Nephron (organoid): ENCODE measurements around the gene RPS21.
A peak's percentile ranks its signal among the peaks of the same experiment; 100 is the strongest.

Experiments used
- H3K27ac Mint-ChIP-seq, 3 experiments: 2 replicates each; pipeline ENCODE4 v1.8.0; 2020; ENCODE audit warnings: mixed read lengths in 3 of 3, mild to moderate bottlenecking in 2 of 3, moderate library complexity in 1 of 3
- H3K27me3 Mint-ChIP-seq: 2 replicates; pipeline ENCODE4 v1.8.0; 2021; ENCODE audit warnings: low read depth, mild to moderate bottlenecking, moderate library complexity, mixed read lengths
- H3K36me3 Mint-ChIP-seq: 2 replicates; pipeline ENCODE4 v1.8.0; 2020; ENCODE audit warnings: low read depth, mixed read lengths
- H3K4me1 Mint-ChIP-seq: 2 replicates; pipeline ENCODE4 v1.8.0; 2020; ENCODE audit warnings: mixed read lengths
- H3K4me3 Mint-ChIP-seq, 3 experiments: 2 replicates each; pipeline ENCODE4 v1.8.0; 2020; ENCODE audit warnings: mild to moderate bottlenecking in 3 of 3, mixed read lengths in 3 of 3, moderate library complexity in 2 of 3
- H3K9me3 Mint-ChIP-seq: 2 replicates; pipeline ENCODE4 v1.8.0; 2020; ENCODE audit warnings: mixed read lengths
- CTCF ChIP-seq, 3 experiments: fragments of 200-600 bp; sonication (generic); IDR thresholded peaks; one replicate each; pipeline ENCODE4 v1.5.0; 2021; ENCODE audit warnings: antibody characterized with exemption in 3 of 3; ENCODE audit not compliant: unreplicated experiment in 3 of 3

The RPS21 gene

GRCh38 chr20:62352402-62353288 lies 34.3 kb upstream of the RPS21 start:
- Mint-ChIP-seq H3K36me3 (peaks cover 23% of the 10 kb centered on the region), H3K27me3 (peaks cover 3% of the 10 kb centered on the region), H3K27ac (no peak overlapping the region), H3K4me1 (peaks cover 9% of the 10 kb centered on the region), H3K4me3 (no peak overlapping the region), H3K9me3 (peaks cover 8% of the 10 kb centered on the region)
- no peak for TF ChIP-seq CTCF (IDR thresholded peaks at IDR 0.05; ENCODE audit: unreplicated experiment in 3 of 3)

- peaks cover 15% of the 10 kb centered on the region for H3K36me3 Mint-ChIP-seq
- no peak overlapping the region for H3K27ac Mint-ChIP-seq
- H3K4me3 Mint-ChIP-seq = no peak overlapping the region
- H3K4me1 Mint-ChIP-seq = peaks cover 13% of the 10 kb centered on the region
- TF ChIP-seq CTCF (IDR thresholded peaks at IDR 0.05; ENCODE audit: unreplicated experiment in 3 of 3) = no peak
- H3K9me3 Mint-ChIP-seq = peaks cover 4% of the 10 kb centered on the region
- H3K27me3 Mint-ChIP-seq = peaks cover 3% of the 10 kb centered on the region
Observed at GRCh38 chr20:62353289-62354030, 33.4 kb upstream of the RPS21 start.

GRCh38 chr20:62354031-62354808 lies 32.7 kb upstream of the RPS21 start:
- no peak overlapping the region for H3K27ac Mint-ChIP-seq
- no peak for TF ChIP-seq CTCF (IDR thresholded peaks at IDR 0.05; ENCODE audit: unreplicated experiment in 3 of 3)
- H3K4me1 Mint-ChIP-seq = peaks cover 17% of the 10 kb centered on the region
- H3K9me3 Mint-ChIP-seq = no peaks in the 10 kb centered on the region
- peaks cover 2% of the 10 kb centered on the region for H3K27me3 Mint-ChIP-seq
- H3K4me3 Mint-ChIP-seq = no peak overlapping the region
- H3K36me3 Mint-ChIP-seq = peaks cover 10% of the 10 kb centered on the region

GRCh38 chr20:62354811-62355341 lies 32.0 kb upstream of the RPS21 start:
- TF ChIP-seq CTCF (IDR thresholded peaks at IDR 0.05; ENCODE audit: unreplicated experiment in 3 of 3) = no peak
- no peak overlapping the region for H3K4me3 Mint-ChIP-seq
- peaks cover 17% of the 10 kb centered on the region for H3K4me1 Mint-ChIP-seq
- no peaks in the 10 kb centered on the region for H3K9me3 Mint-ChIP-seq
- H3K36me3 Mint-ChIP-seq = peaks cover 4% of the 10 kb centered on the region
- H3K27me3 Mint-ChIP-seq = no peaks in the 10 kb centered on the region
- no peak overlapping the region for H3K27ac Mint-ChIP-seq

GRCh38 chr20:62355516-62355877 lies 31.4 kb upstream of the RPS21 start:
- H3K4me3 Mint-ChIP-seq = no peak overlapping the region
- TF ChIP-seq CTCF (IDR thresholded peaks at IDR 0.05; ENCODE audit: unreplicated experiment in 3 of 3) = no peak
- peak overlapping the region; percentile 21 to 84 (median 82) for H3K27ac Mint-ChIP-seq
- peaks cover 17% of the 10 kb centered on the region for H3K4me1 Mint-ChIP-seq
- H3K27me3 Mint-ChIP-seq = no peaks in the 10 kb centered on the region
- H3K36me3 Mint-ChIP-seq = no peaks in the 10 kb centered on the region
- H3K9me3 Mint-ChIP-seq = no peaks in the 10 kb centered on the region
